ENCODE results near the gene GLIPR1L1.

DNA sequence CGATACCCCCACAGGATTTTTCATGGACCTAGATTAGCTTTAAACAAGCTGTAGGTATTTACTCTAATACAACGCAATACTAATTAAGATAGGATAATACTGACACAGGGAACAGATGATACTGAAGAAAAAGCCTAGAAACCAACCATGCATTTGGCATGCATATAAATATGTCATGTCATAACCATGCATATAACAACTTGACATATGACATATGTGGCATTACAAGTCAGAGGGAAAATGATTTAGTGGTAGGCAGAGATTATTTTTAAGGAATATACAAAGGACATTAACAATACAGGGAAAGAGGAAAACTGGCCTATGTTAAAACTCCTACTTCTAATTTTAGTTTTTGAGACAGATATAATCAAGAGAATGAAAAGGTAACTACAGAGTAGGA, 32.2 kb upstream of the GLIPR1L1 start:
- no peak for TF ChIP-seq POLR2A (IDR thresholded peaks at IDR 0.05)
- TF ChIP-seq, protein P1, sequence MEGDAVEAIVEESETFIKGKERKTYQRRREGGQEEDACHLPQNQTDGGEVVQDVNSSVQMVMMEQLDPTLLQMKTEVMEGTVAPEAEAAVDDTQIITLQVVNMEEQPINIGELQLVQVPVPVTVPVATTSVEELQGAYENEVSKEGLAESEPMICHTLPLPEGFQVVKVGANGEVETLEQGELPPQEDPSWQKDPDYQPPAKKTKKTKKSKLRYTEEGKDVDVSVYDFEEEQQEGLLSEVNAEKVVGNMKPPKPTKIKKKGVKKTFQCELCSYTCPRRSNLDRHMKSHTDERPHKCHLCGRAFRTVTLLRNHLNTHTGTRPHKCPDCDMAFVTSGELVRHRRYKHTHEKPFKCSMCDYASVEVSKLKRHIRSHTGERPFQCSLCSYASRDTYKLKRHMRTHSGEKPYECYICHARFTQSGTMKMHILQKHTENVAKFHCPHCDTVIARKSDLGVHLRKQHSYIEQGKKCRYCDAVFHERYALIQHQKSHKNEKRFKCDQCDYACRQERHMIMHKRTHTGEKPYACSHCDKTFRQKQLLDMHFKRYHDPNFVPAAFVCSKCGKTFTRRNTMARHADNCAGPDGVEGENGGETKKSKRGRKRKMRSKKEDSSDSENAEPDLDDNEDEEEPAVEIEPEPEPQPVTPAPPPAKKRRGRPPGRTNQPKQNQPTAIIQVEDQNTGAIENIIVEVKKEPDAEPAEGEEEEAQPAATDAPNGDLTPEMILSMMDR (IDR thresholded peaks at IDR 0.05) = no peak
